H1 (cell line): ENCODE measurements around the gene CYB5B. TPM values are rescaled to one million over a fixed set of nuclear protein-coding genes. Genes with fewer than 3 reads are reported as not detected.

ENCODE experiments used
- CTCF ChIA-PET: fragments of 300-600 bp; sonication (Branson Sonifier 250); formaldehyde crosslinking; loops from one replicate; lab custom pipeline; 2021; ENCODE audit not compliant: partially characterized antibody; lab: Charles Lee
- POLR2A ChIA-PET: fragments of 300-600 bp; sonication (Branson Sonifier 250); formaldehyde crosslinking; loops from one replicate; lab custom pipeline; 2021; ENCODE audit warnings: inconsistent platforms; ENCODE audit not compliant: partially characterized antibody; lab: Charles Lee
- DNase-seq, 2 experiments: peaks; one replicate each; pipeline versions ENCODE4 v3.0.0 to v3.0.0-alpha.2; 2010 to 2022; ENCODE audit warnings: low spot score in 2 of 2, low read depth in 1 of 2, mixed read lengths in 1 of 2
- FAIRE-seq: peaks from 2 replicates; lab custom pipeline; 2011; peaks lifted over from hg19 to GRCh38; lab: Jason Lieb, UNC
- H2AFZ ChIP-seq: 2 replicates; pipeline ENCODE4 v1.8.1; 2012; ENCODE audit warnings: low read length, inconsistent platforms
- H2AK5ac ChIP-seq: 2 replicates; pipeline ENCODE4 v1.6.1; 2013; ENCODE audit warnings: low read depth, low read length
- H2BK120ac ChIP-seq: replicated peaks from 2 replicates; pipeline ENCODE3; 2013; ENCODE audit warnings: low read depth, low read length, inconsistent platforms
- H2BK12ac ChIP-seq: 2 replicates; pipeline ENCODE4 v1.6.1; 2013; ENCODE audit warnings: low read depth, low read length
- H2BK15ac ChIP-seq: 2 replicates; pipeline ENCODE4 v1.6.1; 2013; ENCODE audit warnings: low read length
- H2BK20ac ChIP-seq: 2 replicates; pipeline ENCODE4 v1.6.1; 2013; ENCODE audit warnings: low read length
- H2BK5ac ChIP-seq: 2 replicates; pipeline ENCODE4 v1.6.1; 2013; ENCODE audit warnings: low read depth, low read length
- H3K14ac ChIP-seq: 2 replicates; pipeline ENCODE4 v1.6.1; 2013; ENCODE audit warnings: inconsistent platforms; ENCODE audit not compliant: insufficient read length
- H3K18ac ChIP-seq: 2 replicates; pipeline ENCODE4 v1.6.1; 2013; ENCODE audit warnings: low read length; ENCODE audit errors: extremely low read depth
- H3K23ac ChIP-seq: 2 replicates; pipeline ENCODE4 v1.6.1; 2013; ENCODE audit warnings: inconsistent platforms; ENCODE audit not compliant: insufficient read length
- H3K23me2 ChIP-seq: 2 replicates; pipeline ENCODE4 v1.6.1; 2013; ENCODE audit warnings: low read depth, low read length
- H3K27ac ChIP-seq: 2 replicates; pipeline ENCODE4 v1.6.1; 2011; ENCODE audit warnings: low read depth, low read length, inconsistent platforms
- H3K27me3 ChIP-seq, 4 experiments: replicated peaks in 1 of 4; 1 replicate in 1 of 4; 2 replicates in 3 of 4; pipeline versions ENCODE4 v1.6.1 to v1.8.1; 2011 to 2013; ENCODE audit warnings: low read length in 3 of 4, mild to moderate bottlenecking in 3 of 4, inconsistent platforms in 2 of 4, mixed read lengths in 2 of 4, moderate library complexity in 1 of 4; ENCODE audit not compliant: control insufficient read depth in 3 of 4, insufficient read depth in 3 of 4; ENCODE audit errors: extremely low read depth in 1 of 4
- H3K36me3 ChIP-seq, 4 experiments: 2 replicates each; pipeline versions ENCODE4 v1.6.1 to v1.8.1; 2011 to 2013; ENCODE audit warnings: mild to moderate bottlenecking in 4 of 4, low read length in 3 of 4, moderate library complexity in 2 of 4, control low read depth in 1 of 4, inconsistent platforms in 1 of 4; ENCODE audit not compliant: insufficient read depth in 4 of 4, control insufficient read depth in 2 of 4
- H3K4ac ChIP-seq: replicated peaks from 2 replicates; pipeline ENCODE3; 2013; ENCODE audit warnings: low read length, low read depth, mixed read lengths, inconsistent platforms; ENCODE audit not compliant: insufficient read length
- H3K4me1 ChIP-seq, 4 experiments: replicated peaks in 1 of 4; 1 replicate in 1 of 4; 2 replicates in 3 of 4; pipeline versions ENCODE4 v1.6.1 to v1.8.1; 2011 to 2013; ENCODE audit warnings: low read length in 3 of 4, inconsistent platforms in 2 of 4, mixed read lengths in 1 of 4; ENCODE audit not compliant: insufficient read depth in 4 of 4, control insufficient read depth in 3 of 4
- H3K4me2 ChIP-seq, 2 experiments: 2 replicates each; pipeline versions ENCODE4 v1.6.1 to v1.8.1; 2011 to 2013; ENCODE audit warnings: low read depth in 2 of 2, low read length in 2 of 2, control low read depth in 1 of 2, inconsistent platforms in 1 of 2, mild to moderate bottlenecking in 1 of 2; ENCODE audit not compliant: insufficient read depth in 1 of 2
- H3K4me3 ChIP-seq, 4 experiments: fragments of 200-600, 300-600 bp in 1 of 4; sonication (generic), shearing (Covaris generic), sonication (Bioruptor Twin) in 1 of 4; 2 replicates each; pipeline versions ENCODE4 v1.5.1 to v1.8.1; 2011 to 2016; ENCODE audit warnings: low read length in 4 of 4, low read depth in 3 of 4, control low read depth in 2 of 4, inconsistent platforms in 2 of 4, mild to moderate bottlenecking in 2 of 4, mixed read lengths in 1 of 4, moderate library complexity in 1 of 4; ENCODE audit not compliant: insufficient read depth in 2 of 4; ENCODE audit errors: extremely low read depth in 1 of 4
- H3K56ac ChIP-seq: replicated peaks from 2 replicates; pipeline ENCODE3; 2013; ENCODE audit warnings: low read depth, mild to moderate bottlenecking, mixed read lengths, low read length, inconsistent platforms; ENCODE audit not compliant: insufficient read length
- H3K79me1 ChIP-seq: 2 replicates; pipeline ENCODE4 v1.6.1; 2013; ENCODE audit warnings: low read depth, low read length, control low read depth
- H3K79me2 ChIP-seq, 2 experiments: 2 replicates each; pipeline versions ENCODE4 v1.6.1 to v1.8.1; 2012 to 2013; ENCODE audit warnings: low read length in 2 of 2, mild to moderate bottlenecking in 2 of 2, inconsistent platforms in 1 of 2; ENCODE audit not compliant: insufficient read depth in 2 of 2, control insufficient read depth in 1 of 2
- H3K9ac ChIP-seq, 4 experiments: replicated peaks in 1 of 4; 1 replicate in 1 of 4; 2 replicates in 3 of 4; pipeline versions ENCODE4 v1.6.1 to v1.8.1; 2011 to 2013; ENCODE audit warnings: low read depth in 3 of 4, low read length in 3 of 4, control low read depth in 2 of 4, mild to moderate bottlenecking in 2 of 4, moderate library complexity in 2 of 4, inconsistent platforms in 1 of 4; ENCODE audit errors: extremely low read depth in 1 of 4
- H3K9me3 ChIP-seq, 2 experiments: 2 replicates each; pipeline versions ENCODE4 v1.6.1 to v1.8.1; 2012 to 2013; ENCODE audit warnings: mild to moderate bottlenecking in 2 of 2, moderate library complexity in 2 of 2, control low read depth in 1 of 2, inconsistent platforms in 1 of 2, low read depth in 1 of 2, low read length in 1 of 2, mixed read lengths in 1 of 2; ENCODE audit not compliant: insufficient read depth in 2 of 2
- H4K20me1 ChIP-seq, 2 experiments: replicated peaks in 1 of 2; 2 replicates each; pipeline versions ENCODE3 to v1.8.1; 2011 to 2013; ENCODE audit warnings: inconsistent platforms in 2 of 2, low read length in 2 of 2, mild to moderate bottlenecking in 1 of 2; ENCODE audit not compliant: insufficient read depth in 2 of 2, control insufficient read depth in 1 of 2
- H4K5ac ChIP-seq: 2 replicates; pipeline ENCODE4 v1.6.1; 2013; ENCODE audit warnings: low read length, low read depth, mixed read lengths, inconsistent platforms; ENCODE audit not compliant: insufficient read length
- H4K8ac ChIP-seq: 2 replicates; pipeline ENCODE4 v1.8.0; 2013; ENCODE audit warnings: mild to moderate bottlenecking, moderate library complexity, low read length, inconsistent platforms; ENCODE audit not compliant: insufficient read depth; ENCODE audit errors: extremely low read depth
- H4K91ac ChIP-seq: replicated peaks from 2 replicates; pipeline ENCODE3; 2013; ENCODE audit warnings: low read length, mixed read lengths, inconsistent platforms; ENCODE audit not compliant: insufficient read length
- TBP ChIP-seq: IDR thresholded peaks from 2 replicates; pipeline ENCODE4 v1.6.1; 2011; ENCODE audit warnings: low read depth, low read length, improper control_type of control experiment
- TCF12 ChIP-seq: IDR thresholded peaks from 2 replicates; pipeline ENCODE4 v1.6.1; 2011; ENCODE audit warnings: low read depth, mild to moderate bottlenecking, low read length
- WGBS, 2 experiments: shearing (Covaris generic) in 1 of 2; methylation state at CpG; one replicate each; pipeline versions ENCODE4 v1.1.6 to v1.1.7; 2013 to 2015; ENCODE audit warnings: low lambda C conversion rate in 2 of 2, mixed read lengths in 2 of 2, inconsistent platforms in 1 of 2, low coverage in 1 of 2, missing lambda C conversion rate in 1 of 2; ENCODE audit not compliant: insufficient replicate concordance in 2 of 2, insufficient coverage in 1 of 2, insufficient read length in 1 of 2; ENCODE audit errors: extremely low coverage in 1 of 2, missing lambda C conversion rate in 1 of 2; 5-methylcytosine and 5-hydroxymethylcytosine counted together
- polyA plus RNA-seq, 7 experiments: library from polyadenylated mRNA; depleted of rRNA in 3 of 7; stranded (reverse) in 5 of 7; unstranded in 2 of 7; fragments of >200 nt in 5 of 7; fragments of 200-250 nt in 2 of 7; gene quantifications; 1 replicate in 5 of 7; 2 replicates in 1 of 7; 4 replicates in 1 of 7; pipeline versions ENCODE4 v1.2.1 to v1.2.3, GENCODE V29; 2011 to 2013; ENCODE audit warnings: missing spikeins in 2 of 7, mixed read lengths in 2 of 7
- total RNA-seq: library from RNA; stranded (reverse); fragmentation: NEBNext Ultra II Directional; extraction: Animal tissue kit (Norgen Biotek cat#: 25700); gene quantifications from 2 replicates; pipeline ENCODE4 v1.2.1, GENCODE V29; 2021

The CYB5B gene
- total and polyA plus RNA-seq, 2 of the 8 experiments (the other 6 are each of a cell fraction or from before 2014, with no cell fraction given) = 108 to 127 TPM

GRCh38 chr16:69428652-69429051 lies 4.2 kb downstream of the CYB5B start:
- CTCF ChIA-PET = interaction anchor here (1.0 to 1.3 kb wide), 4 partner anchors 17 to 44 kb away, joined by 3 to 7 read pairs (median 3); no protein-coding TSS in a partner anchor

More at GRCh38 chr16:69428652-69429051, 4.2 kb downstream of the CYB5B start:
- Histone ChIP-seq H3K56ac (no peak overlapping the region), H4K8ac (no peak overlapping the region), H3K4ac (no peak overlapping the region), H3K14ac (no peak overlapping the region), H3K9ac (no peak overlapping the region), H3K9me3 (peaks cover 0 to 6% of the 10 kb centered on the region in 2 experiments; a peak in 2 of 4 replicates), H3K79me2 (peaks cover 10 to 66% of the 10 kb centered on the region in 2 experiments), H4K20me1 (peaks cover 0 to 1% of the 10 kb centered on the region in 2 experiments), H3K27ac (no peak overlapping the region), H4K5ac (no peak overlapping the region), H3K4me1 (no peaks in the 10 kb centered on the region), H2BK20ac (no peak overlapping the region), H3K23ac (no peak overlapping the region), H3K23me2 (peaks cover 2% of the 10 kb centered on the region), H3K4me2 (no peak overlapping the region), H3K36me3 (peaks cover 2 to 46% (median 22%) of the 10 kb centered on the region in 4 experiments; a peak in 7 of 8 replicates), H4K91ac (no peak overlapping the region), H3K18ac (no peak overlapping the region), H3K27me3 (no peaks in the 10 kb centered on the region), H2BK120ac (no peak overlapping the region), H3K79me1 (no peaks in the 10 kb centered on the region; the same call in 1 of the 2 replicates), H2BK5ac (no peak overlapping the region), H2BK15ac (no peak overlapping the region), H2BK12ac (no peak overlapping the region), H2AFZ (no peak overlapping the region), H3K4me3 (no peak overlapping the region), H2AK5ac (no peak overlapping the region)
- WGBS, 2 experiments = 100% methylated on average over 2 of the region's 2 CpGs
- POLR2A ChIA-PET = interaction anchor here (0.6 to 0.7 kb wide), 2 partner anchors 84 to 289 kb away, joined by 3 read pairs; no protein-coding TSS in a partner anchor
- no peak for DNase-seq
- no peak for TF ChIP-seq TCF12
- TF ChIP-seq TBP = no peak
- no peak for FAIRE-seq
